HL-60/S4 treated with phorbol 12-myristate 13-acetate at 8.2 ng/mL for 4 days and 3 days (cell line): ENCODE data around the gene PLEKHA8.

ENCODE experiments used
- in situ Hi-C: fragments of 300-500 bp; cut with MboI; formaldehyde crosslinking; loops from 2 replicates; pipeline ENCODE4 v1.15.0; 2022; ENCODE audit warnings: low sequenced_read_pairs

Gene PLEKHA8

GRCh38 chr7:30023524-30023923 is 4.7 kb upstream of the PLEKHA8 start:
- in situ Hi-C loops, result no loop called here

DNA sequence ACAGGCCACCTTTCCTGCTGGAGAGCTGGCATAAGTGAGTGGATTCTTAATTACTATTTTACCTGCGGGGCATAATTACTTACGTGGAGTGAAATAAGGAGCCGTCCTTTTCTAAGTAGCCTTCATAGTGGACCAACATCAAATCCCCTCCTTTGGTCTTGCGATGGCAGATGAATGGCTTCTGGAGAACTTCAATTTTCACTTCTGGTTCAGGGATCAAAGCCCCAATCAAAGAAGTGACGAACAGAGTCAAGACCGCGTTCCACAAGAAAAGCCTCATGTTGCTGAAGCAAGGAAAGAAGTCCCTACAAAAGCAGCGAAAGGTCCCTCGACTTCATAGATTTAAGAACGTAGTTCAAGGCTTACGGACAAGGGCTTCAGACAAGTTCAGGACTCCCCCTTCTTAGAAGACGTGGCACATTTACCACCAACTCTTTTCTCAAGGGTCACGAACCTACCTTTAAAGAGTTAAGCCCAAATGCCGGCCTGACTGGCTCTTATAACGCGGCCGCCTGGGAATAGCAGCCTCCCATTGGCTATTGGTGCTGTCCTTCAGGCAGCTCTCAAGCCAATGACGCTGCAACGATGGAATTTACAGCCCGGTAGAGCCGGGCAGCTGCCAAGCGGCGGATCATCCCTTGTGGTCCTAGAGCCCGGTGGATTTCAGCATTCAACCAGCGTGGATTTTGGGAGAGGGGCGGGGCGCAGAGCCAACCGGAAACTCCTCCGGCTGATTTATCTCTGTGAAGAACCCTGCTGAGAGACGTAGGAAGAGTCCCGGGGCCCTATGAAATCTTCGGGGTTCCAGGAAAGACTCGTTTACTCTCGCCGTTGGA is 1.8 kb upstream of the PLEKHA8 start, which contains the start of gene FKBP14:
Gene FKBP14, minus strand, starts transcription at position 474 of the 836 bp plus-strand sequence. Its CDS starts 194 bp downstream, at position 280.
- in situ Hi-C loops, result no loop called here

DNA sequence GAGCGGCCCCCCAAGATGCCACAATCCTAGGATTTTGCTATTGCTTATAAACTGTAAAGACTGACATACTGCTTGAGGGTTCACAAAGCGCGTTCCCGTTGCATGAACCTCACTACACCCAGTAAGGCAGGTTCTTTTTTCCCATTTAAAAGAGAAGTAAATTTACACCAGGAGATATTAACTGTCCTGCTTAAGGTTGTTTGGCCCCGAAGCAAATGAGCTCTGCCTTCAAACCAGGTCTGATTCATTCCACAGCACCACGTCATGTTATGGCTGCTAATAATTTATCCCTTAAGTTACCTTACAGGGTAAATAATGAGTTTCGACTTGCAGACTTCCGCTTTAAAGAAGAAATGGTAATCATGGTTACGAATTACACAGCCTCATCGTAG is 1.2 kb upstream of the PLEKHA8 start:
- in situ Hi-C loops, result no loop called here

- in situ Hi-C loops, result no loop called here
Observed at GRCh38 chr7:30027740-30028215, 434 bp upstream of the PLEKHA8 start.

DNA sequence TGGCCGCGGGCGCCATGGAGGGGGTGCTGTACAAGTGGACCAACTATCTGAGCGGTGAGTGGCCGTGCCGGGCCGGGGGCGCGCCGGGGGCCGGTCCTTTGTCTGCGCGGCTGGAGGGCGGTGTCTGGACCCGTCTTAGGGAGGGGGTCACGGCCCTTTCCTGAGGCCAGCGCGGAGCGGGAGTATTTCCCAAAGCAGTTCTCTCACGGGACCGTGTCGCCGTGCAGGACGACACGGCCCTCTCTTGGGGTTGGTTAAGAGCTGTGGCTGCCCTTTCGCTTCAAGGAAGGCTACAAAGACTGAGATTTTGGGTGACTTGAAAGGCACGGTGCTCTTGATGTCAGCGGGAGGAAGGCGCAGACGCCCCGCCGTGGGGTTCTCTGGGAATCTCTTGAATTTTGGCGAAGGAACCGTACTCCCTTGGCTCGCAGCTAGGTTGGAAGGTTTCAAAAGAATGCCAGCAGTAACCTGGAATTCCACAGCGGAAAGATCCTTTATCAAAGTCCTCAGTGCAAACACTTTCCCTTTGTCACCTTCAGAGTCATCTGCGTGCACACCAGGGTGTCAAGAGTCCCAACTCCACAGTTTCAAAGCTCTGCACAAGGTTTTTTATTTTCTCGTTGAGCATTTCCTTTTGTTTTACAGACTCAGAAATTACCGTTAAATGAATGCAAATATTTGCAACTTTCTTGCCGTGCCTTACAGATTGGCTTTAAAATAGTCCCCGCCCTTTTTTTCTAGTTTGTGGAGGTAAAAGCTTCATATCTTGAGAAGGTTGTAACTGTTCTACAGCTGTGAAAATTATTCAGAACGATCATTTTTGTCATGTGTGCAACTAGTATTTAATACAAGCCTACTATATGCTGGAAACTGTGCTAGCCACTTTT is 780 bp downstream of the PLEKHA8 start:
- in situ Hi-C loops, result no loop called here

GRCh38 chr7:30029696-30030095 is 1.5 kb downstream of the PLEKHA8 start:
- in situ Hi-C loops, result no loop called here

DNA sequence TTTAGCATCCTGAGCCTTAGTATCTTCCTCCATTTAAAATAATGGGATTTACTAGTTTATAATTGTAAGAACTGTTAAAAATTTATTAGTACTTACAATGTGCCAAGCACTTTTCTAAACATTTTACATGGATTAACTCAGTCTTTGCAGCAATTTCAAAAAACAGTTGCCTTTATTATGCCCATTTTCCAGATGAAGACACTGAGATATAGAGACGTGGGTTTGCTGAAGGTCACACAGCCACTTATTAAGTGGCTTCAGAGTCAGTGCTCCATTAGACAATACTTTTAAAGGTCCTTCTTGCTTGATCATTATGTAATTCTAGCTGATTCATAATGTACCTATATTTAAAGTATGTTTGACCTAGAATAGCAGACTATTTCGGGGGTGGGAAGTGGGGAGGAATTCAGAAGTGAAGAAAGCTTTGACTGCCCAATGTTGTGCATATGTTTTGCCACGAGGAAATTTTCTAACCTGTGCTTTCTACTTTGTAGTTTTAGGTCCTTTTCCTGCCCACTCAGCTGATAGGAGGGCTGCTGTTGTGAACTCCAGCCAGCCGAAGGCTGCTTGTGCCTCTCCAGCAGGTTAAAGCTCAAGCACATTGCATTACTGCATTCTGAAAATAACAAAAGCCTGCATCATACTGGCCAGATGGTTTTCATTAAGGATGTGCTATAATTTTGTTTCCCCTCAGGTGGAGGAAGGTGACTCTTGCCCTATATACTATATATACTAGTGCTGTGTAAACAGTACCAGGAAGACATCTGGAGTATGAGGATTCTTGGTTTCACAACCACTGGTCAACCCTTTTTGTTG is 4.3 kb downstream of the PLEKHA8 start:
- in situ Hi-C loops, result no loop called here

DNA sequence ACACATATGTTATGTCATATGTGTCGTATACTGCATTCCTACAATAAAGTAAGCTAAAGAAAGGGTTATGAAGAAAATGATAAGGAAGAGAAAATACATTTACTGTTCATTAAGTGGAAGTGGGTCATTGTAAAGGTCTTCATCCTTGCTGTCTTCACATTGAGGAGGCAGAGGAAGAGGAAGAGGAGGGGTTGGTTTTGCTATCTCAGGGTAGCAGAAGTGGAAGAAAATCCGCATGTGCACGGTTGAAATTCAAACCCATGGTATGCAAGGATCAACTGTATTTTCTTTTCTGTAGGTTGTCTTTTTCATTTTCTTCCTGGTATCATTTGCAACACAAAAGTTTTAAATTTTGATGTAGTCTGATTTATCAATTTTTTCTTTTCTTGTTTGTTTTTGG is 6.3 kb downstream of the PLEKHA8 start:
- in situ Hi-C loops, result no loop called here

- in situ Hi-C loops, result no loop called here
Observed at GRCh38 chr7:30036220-30036619, 8.0 kb downstream of the PLEKHA8 start.

DNA sequence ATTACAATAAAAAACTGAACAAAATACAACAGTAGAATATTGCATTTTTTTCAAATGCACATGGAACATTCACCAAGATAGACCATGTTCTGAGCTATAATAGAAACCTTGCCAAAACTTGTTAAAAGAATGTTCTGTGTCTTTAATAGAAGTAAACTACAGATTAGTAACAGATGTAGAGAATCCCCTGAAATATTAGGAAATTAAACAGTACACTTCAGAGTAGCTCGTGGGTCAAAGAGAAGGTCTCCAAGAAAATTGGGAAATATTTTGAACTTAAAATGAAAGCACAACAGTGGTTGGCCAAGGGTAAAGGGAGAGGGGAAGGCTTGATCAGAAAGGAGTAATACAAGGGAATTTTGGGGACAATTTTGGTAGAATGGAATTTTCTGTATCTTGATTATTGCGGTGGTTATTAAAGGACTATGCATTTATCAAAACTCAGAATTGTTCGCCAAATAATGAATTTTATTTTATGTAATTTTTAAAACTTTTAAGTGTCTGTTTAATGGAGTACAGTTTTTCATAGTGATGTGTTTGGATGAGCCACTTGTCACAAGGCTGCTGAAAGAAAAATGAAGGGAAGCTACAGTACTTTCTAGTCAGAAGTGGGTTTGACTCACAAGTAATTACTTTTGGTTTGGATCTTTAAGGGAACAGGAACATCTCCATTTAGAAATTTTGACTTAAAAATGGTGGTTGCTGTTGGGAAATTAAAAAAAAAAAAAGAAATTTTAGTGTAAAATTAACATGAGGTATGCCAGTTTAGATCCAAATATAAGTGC is 10.2 kb downstream of the PLEKHA8 start:
- in situ Hi-C loops, result no loop called here

GRCh38 chr7:30040938-30041337 is 12.7 kb downstream of the PLEKHA8 start:
- in situ Hi-C loops, result no loop called here

GRCh38 chr7:30041526-30042269 is 13.5 kb downstream of the PLEKHA8 start:
- in situ Hi-C loops, result no loop called here

DNA sequence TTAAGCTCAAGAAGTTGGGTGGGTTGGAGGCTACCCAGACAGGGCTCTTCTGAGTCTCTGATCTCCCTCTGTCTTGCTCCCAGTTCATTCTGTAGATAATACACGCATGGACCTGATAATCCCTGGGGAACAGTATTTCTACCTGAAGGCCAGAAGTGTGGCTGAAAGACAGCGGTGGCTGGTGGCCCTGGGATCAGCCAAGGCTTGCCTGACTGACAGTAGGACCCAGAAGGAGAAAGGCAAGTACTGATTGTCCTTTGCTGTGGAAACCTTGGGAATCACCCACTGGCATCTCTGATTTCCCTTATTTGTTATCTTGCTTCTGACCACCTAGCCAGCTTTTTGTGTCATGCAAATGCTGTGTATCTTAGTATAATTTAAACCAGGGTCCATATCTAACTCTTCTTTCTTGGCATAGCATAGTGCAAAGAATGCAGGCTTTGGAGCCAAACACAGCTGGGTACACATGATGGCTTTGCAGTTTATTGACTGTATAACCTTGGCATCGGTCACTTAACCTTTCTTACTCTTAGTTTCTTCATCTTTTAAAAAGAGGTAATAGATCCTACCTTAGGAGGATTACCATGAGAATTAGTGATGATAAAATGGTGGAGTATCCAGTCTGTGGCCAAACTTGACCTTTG is 18.0 kb downstream of the PLEKHA8 start:
- in situ Hi-C loops, result no loop called here

DNA sequence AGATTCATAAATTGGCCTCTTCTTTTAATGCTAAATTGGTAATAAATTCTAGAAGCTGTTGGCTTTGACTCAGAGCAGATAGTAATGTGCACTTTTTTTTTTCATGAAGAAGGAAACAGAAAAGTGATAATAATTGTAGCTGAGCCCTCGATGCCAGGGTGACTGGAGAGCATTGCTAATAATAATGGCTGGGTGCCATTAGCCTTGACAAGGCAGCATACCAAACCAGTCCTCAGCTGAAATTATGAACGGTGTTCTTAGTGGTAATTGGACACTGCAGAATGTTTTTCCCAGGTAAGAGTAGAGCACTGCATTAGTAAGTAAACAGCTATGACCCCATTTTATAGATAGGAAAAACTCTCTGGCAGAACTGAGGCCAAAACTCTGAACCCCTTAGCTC is 18.9 kb downstream of the PLEKHA8 start:
- in situ Hi-C loops, result no loop called here

DNA sequence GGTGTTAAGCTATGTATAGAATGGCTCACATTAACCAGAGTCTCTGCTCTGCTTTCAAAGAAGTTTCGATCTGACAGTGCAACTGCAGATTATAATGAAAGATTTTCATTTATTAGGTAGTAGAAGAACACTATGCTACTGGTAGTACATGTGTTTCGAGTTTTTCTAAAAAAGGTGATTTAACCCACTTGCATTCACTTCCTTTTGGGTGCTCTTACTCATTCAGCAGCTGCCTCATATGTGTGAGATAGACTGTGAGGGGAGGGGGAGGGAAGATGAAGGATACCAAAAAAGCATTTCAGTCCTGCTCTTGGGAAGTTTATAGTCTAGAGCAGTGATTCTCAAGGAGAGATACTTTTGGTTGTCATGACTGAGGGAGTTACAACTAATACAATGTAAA is 20.4 kb downstream of the PLEKHA8 start:
- in situ Hi-C loops, result no loop called here

- in situ Hi-C loops, result no loop called here
Observed at GRCh38 chr7:30049173-30049572, 21.0 kb downstream of the PLEKHA8 start.

DNA sequence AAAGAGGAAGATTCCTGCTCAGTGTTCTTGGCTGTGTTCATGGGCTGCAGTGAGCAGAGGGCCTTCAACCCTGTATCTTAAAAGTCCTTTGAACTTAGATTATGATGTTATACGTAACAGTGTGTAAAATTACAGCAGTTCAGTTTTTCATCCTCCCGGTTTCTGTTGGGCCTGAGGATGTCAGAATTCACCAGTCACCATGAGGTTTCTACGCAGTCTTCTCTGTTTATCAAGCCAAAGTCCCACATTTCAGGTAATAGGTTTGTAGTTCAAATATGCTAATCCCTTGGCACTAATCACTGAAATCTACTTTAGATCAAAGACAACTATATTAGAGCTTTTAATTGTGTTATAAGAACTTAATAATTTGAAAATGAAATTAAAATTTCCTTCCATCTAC is 24.9 kb downstream of the PLEKHA8 start:
- in situ Hi-C loops, result loop anchor here (25.0 kb wide), 1 partner anchor 291 kb away; no protein-coding TSS in a partner anchor

GRCh38 chr7:30057741-30058140 is 29.5 kb downstream of the PLEKHA8 start:
- in situ Hi-C loops, result loop anchor here (25.0 kb wide), 1 partner anchor 295 kb away; no protein-coding TSS in a partner anchor

DNA sequence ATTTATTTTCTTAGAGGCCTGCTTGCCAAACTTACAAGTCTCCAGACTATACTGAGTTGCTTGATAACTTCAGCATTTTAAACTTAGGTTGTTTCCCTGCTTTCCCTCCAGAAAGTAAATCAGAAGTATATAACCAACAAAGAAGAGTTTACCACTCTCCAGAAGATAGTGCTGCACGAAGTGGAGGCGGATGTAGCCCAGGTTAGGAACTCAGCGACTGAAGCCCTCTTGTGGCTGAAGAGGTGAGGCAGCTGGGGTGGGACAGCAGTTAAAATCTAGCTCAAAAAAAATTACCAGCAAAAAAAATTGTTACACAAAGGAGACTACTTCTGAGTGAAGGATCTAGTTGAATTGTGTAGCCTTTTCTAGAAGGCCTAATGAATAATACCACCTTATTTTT is 33.6 kb downstream of the PLEKHA8 start:
- in situ Hi-C loops, result loop anchor here (25.0 kb wide), 1 partner anchor 299 kb away; no protein-coding TSS in a partner anchor
